ENCODE data around the gene ZNF300.
"Not testable (repeated sequence)": the region's sequence is repeated elsewhere in the genome, so short reads cannot be mapped to it uniquely, and the experiment has no call there.

ZNF300 gene

DNA sequence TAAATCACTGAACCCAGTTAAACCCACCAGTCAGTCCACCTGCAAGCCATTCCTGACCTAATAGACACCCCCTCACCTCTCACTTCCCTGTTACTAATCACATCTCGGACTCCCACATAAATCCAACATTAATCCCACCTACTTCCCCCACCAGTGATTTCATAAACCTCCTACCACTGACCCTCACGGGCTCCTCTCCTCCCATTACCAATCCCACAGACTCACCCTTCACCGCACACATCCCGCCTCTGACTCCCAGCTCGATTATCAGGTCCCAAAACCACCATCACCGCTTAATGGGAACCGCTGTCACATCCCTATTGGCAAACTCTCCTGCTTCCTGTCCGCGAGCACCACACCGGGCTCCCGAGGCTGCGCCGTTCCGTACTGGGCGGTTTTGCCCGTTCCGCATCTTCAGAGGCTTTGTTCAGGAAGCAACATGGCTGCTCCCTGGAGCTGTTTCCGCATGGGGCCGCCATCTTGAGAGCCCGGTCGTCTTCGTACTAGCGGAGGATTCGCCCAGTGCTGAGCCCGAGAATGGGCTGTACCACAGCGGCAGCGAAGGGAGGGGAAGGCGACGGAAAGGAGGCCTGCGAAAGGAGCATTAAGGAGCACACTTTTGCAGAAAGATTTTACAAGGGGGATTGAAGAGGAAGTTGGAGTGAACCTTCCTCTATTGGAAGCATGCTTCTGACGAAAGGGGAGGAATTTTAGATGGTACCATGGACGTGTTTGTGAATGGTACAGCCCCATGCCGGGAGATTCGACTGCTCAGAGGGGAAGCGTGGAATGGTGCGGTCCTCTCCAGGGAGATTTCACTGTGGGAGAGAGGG is at the start of gene ZNF300:
ZNF300 (minus strand) TSS at position 502 of the 833 bp plus-strand sequence. CDS start 1,825 bp downstream, outside the sequence.
- DNase-seq, result peak; percentile 92 to 93

DNA sequence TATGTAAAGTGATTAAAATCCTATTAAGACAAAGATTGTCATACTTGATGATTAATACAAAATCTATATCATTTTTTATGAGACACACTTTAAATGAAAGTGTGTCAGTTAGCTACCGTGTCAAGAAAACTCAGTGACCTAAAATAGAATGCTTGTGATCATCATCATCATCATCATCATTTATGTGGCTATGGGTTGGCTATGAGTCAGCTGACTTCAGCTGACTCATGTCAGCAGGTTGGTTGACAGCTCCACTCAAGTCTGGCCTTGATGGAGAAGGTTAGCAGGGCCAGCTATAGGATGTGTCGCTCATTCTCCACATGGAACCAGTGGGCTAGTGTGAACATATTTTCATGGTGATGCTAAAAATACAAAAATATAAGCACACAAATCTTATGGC is 43.8 kb upstream of the ZNF300 start:
- DNase-seq, result no peak

DNA sequence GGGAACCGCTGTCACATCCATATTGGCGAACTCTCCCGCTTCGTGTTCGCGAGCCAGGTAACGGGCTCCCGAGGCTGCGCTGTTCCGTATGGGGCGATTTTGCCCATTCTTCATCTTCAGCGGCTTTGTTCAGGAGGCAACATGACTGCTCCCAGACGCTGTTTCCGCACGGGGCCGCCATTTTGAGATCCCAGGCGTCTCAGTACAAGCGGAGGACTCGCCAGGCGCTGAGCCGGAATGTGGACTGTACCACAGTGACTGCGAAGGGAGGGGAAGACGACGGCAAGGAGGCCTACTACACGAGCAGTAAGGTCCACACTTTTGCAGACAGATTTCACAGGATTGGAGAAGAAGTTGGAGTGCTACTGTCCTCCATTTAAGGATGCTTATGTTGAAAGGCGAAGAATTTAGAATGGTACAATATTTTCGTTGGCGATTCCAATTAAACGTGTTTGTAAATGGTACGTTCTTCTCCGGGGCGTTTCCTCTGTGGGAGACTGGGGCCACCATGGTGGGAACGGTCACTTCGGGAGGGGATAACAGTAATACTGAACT is 41.6 kb upstream of the ZNF300 start:
- no peak for DNase-seq

DNA sequence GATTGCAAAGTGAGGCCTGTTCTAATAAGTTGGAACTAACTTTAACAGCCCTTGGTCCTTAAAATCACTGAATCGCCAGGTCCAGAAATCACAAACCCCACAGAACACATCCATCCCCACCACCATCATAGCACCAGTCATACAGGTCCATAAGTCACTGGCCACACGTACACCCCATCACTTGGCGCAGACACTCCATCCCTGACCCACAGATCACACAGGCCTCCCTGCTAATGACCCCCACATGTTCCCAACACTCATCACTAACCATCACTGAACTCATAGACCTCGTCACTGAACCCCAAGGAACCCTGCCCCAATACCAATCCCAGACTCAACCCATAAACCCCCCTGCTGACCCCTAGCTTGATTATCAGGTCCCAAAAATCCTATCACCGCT is 41.2 kb upstream of the ZNF300 start:
- DNase-seq, result no peak

- DNase-seq, result no peak
These were observed 40.7 kb upstream of the ZNF300 start for GRCh38 chr5:150945486-150945885.

- DNase-seq, result no peak
These were observed 26.7 kb upstream of the ZNF300 start for GRCh38 chr5:150931368-150931965.

- DNase-seq, result no peak
These were observed 13.8 kb upstream of the ZNF300 start for GRCh38 chr5:150918613-150919012.

DNA sequence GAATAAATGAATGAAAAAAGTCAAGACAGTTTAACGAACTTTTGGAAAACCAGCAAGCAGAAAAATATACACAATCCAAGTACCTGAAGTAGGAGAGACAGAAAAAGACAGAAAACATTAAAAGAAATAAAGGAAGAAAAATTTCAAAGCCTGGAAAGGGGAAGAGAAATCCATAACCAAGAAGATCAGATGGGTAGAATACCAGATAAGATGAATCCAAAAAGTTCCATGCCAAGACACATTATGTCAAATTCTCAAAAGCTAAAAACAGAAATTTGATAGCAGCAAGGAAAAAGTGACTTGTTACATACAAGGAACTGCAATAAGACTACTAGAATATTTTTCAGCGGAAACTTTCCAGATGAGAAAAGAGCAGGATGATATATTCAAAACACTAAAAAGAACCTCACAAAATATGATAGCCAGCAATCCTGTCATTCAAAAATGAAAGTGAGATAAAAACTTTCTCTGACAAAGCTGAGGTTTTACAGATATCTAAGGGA is 7.6 kb upstream of the ZNF300 start:
- DNase-seq, result no peak

GRCh38 chr5:150905312-150905683 is 518 bp upstream of the ZNF300 start:
- DNase-seq, result no peak

DNA sequence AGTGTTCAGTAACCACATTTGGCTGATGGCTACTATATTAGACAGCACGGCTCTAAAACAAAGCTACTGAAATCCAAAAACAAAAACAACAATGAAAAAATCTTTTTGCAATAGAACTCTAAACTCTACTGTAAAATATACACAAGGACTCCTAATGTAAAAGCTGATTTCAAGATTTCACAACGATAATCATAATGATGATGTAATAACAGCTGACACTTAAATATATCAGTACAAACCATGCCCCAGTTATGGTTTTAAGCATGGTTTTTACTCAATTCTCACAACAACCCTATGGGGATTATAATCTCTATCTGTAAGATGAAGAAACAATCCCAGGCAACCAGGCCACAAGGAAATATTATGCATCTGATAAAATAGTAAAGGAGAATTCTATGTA is 3.3 kb downstream of the ZNF300 start:
- DNase-seq, result no peak

DNA sequence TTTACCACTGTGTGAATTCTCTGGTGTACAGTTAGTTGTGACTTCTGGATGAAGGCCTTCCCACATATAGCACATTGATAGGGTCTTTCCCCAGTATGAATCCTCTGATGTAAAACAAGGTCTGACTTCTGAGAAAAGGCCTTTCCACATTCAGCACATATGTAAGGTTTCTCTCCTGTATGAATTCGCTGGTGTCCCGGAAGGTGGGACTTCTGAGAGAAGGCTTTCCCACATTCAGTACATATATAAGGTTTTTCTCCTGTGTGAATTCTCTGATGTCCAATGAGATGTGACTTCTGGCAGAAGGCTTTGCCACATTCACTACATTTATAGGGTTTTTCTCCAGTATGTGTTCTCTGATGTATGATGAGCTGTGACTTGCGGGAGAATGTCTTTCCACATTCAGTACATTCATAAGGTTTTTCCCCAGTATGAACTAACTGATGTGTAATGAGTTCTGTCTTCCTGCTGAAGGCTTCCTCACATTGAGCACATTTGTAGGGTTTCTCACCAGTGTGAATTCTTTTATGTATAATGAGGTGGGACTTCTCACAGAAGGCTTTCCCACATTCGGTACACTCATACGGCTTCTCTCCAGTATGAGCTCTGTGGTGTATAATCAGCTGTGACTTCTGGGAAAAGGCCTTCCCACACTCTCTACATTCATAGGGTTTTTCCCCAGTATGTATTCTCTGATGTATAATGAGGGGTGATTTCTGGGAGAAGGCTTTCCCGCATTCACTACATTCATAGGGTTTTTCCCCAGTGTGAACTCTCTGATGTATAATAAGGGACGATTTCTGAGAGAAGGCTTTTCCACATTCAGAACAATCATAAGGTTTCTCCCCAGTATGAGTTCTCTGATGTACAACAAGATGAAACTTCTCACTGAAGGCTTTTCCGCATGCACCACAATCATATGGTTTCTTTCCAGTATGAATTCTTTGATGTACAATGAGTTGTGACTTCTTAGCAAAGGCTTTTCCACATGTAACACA is 9.1 kb downstream of the ZNF300 start:
- DNase-seq, result no peak

DNA sequence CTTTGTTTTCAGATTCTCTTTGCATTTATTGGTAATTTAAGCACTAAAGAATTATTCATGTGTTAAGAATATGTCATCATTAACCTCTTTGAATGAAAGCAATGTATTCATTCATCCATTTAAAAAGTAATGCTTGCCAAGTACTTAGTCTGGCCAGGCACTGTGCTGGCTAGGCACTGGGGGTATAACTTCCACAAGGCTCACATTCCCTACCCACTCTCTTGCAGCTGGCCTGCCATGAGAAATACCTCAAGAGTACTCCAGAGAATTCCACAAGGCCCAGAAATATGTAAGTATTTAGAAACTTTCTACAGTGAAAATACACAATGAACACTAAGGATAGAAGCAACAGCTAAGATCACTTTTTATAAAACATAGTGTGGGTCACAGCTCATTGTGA is 25.4 kb downstream of the ZNF300 start:
- DNase-seq, result no peak

DNA sequence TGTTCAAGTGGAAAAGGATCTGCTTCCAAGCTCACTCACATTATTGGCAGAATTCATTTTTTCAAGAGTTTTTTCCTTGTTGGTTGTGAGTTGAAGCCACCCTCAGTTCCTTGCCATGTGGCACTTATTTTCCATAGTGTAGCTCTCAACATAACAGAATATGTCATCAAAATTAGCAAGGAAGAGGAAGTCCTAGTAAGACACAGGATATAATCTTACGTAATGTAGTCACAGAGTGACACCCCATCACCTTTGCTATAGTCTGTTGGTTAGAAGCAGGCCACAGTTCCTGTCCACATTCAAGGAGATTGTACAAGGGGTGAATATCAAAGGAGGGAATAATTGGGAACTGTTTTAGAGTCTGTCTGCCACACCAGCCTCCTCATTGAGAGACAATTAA is 42.7 kb downstream of the ZNF300 start:
- DNase-seq, result no peak

DNA sequence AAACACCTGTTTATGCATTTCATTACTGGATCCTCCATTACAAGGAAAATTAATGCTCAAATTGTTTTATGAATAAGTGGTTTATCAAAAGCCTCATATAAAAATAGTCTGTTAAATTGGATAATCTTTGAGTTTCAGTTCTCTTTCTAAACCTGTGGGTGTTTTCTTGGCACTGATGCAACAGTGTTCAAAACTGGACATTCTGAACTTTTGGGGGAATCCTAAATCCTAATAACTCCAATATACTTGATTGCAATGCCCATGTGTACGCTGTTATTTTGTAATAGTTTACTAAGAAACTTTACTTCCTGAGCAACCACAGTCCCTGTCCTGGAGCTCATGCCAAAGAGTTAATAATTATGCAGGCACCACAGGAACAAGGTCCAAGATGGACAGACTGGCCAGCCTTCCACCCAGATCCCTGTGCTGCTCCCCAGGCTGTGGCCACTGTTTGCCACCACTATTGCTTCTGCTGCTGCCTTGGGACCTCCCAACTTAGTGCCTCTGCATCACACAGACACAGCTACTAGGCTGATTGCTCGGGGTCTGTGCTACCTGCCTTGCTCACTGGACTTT is 44.4 kb downstream of the ZNF300 start:
- DNase-seq, result no peak

DNA sequence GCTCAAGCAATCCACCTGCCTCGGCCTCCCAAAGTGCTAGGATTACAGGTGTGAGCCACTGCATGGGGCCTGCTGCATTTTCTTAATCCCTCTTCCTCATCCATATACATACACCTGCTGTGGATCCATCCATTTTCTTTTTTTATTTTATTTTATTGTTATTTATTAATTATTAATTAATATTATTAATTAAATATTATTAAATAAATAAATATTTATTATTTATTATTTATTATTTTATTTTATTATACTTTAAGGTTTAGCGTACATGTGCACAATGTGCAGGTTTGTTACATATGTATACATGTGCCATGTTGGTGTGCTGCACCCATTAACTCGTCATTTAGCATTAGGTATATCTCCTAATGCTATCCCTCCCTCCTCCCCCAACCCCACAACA is 48.1 kb downstream of the ZNF300 start:
- not testable (repeated sequence) for DNase-seq

DNA sequence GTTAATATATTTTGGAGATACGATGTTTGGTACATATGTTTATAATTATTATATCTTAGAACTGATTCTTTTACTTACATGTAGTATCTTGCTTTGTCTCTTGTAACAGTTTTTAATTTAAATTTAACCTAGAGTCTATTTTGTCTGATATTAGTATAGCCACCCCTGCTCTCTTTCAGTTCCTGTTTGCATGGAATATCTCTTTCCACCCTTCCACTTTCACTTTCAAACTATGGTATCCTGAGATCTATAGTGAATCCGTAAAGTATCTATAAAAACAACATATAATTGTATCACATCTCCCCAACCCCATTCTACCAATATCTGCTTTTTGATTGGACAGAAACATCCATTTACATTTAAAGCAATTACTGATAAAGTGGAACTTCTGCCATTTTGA is 51.2 kb downstream of the ZNF300 start:
- DNase-seq, result no peak

DNA sequence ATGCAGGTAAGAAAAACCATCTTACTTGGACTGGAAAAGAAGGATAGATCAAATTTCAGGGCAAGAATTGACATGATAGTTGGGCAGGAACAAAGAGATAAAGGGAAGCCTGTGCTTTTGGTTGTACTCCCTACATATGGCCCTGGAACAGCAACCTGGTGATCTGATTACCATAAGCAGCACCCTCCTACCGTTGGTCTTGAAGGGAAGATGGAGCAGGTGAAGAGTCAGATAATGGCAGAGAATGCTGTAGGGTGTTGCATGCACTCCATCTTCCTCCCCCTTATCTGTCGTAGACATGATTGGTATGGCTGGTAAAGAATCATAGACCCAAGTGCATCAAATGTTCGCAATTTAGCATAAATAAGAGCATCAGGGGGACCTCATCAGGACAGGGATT is 53.7 kb downstream of the ZNF300 start:
- DNase-seq, result no peak

DNA sequence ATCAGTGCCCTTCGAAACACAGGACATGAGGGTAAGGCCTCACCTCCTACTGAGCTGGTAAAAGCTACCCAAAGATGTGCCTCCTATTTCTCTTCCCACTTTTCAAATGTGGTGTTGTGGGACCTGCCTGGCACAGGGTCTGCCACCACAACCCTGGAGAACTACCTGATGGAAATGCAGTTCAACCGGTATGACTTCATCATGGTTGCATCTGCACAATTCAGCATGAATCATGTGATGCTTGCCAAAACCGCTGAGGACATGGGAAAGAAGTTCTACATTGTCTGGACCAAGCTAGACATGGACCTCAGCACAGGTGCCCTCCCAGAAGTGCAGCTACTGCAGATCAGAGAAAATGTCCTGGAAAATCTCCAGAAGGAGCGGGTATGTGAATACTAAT is 56.5 kb downstream of the ZNF300 start:
- no peak for DNase-seq

DNA sequence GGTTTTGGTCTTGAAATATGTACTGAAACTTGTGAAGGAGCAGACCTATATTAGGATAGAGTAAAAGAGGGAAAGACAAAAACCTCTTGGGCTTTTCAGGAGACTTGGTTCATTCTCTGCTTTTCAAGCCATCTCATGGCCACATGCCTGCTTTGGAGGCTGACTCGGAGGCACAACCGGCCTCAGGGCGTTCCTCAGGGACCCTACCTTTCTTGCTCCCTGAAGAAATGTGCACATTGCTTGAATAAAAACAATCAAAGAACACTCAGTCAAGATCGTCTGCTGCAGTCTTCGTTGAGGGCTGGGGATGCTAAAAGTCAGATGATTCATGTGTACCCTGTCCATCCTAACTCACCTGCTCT is 57.5 kb downstream of the ZNF300 start:
- no peak for DNase-seq

DNA sequence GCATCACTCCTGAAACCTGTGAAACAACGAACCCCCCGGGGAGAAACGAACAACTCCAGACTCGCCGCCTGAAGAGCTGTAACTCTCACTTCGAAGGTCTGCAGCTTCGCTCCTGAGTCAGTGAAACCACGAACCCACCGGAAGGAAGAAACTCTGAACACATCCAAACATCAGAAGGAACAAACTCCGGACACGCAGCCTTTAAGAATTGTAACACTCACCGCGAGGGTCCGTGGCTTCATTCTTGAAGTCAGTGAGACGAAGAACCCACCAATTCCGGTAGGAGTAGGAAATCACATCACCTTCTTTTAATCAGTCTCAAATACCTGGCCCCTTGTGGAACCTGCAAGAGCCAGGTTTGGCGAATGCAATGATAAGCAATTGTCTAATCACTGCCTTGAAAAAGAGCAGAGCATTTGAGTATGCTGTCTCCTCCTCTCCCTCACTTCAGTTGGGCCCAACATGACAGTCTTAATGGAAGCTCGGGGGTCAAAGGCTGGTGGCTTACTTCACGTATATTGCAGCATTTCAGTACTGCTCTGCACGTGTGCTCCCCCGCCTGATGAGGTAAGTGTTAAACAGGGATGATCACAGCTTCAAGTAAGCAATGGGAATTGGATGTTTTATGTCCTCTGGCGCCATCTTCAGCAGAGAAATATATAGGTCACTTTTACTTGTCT is 58.0 kb downstream of the ZNF300 start:
- peak; percentile 69 to 86 for DNase-seq

GRCh38 chr5:150846308-150846653 is 58.5 kb downstream of the ZNF300 start, which contains the start of gene IRGM:
TSS of gene IRGM (plus strand) at chr5:150846521. CDS start at chr5:150848124, 1,603 bp downstream.
- DNase-seq, result not testable (repeated sequence)
